Omental fat pad (tissue), 4 donors: ENCODE data around the gene OR51D1. TPM values are rescaled to one million over a fixed set of nuclear protein-coding genes. Genes with fewer than 3 reads are reported as not detected.

Source experiments
- ATAC-seq: fragments of 150-250 bp; one replicate; pipeline ENCODE4 v1.9.1; 2016; ENCODE audit warnings: mild to moderate bottlenecking, moderate library complexity; ENCODE audit not compliant: low FRiP score
- DNase-seq: peaks from one replicate; pipeline ENCODE4 v3.0.0-alpha.2; 2019; ENCODE audit warnings: low spot score
- total RNA-seq, 4 donors: library from RNA; depleted of rRNA; stranded (reverse); fragments of >200 nt; gene quantifications; one replicate each; pipeline ENCODE4 v1.1.0, GENCODE V29; 2016
- TF ChIP-seq, protein P1 (sequence below), 3 donors: fragments of 450-650 bp; IDR thresholded peaks; one replicate each; pipeline ENCODE4 v1.5.1; 2016 to 2017; ENCODE audit warnings: antibody characterized with exemption in 3 of 3, mild to moderate bottlenecking in 3 of 3, moderate library complexity in 2 of 3

OR51D1 gene
- total RNA-seq, 4 donors from 2014 or later = not detected

GRCh38 chr11:4662876-4663275 lies 25.6 kb downstream of the OR51D1 start:
- DNase-seq (no peak), ATAC-seq (no peak)
- TF ChIP-seq, protein P1, sequence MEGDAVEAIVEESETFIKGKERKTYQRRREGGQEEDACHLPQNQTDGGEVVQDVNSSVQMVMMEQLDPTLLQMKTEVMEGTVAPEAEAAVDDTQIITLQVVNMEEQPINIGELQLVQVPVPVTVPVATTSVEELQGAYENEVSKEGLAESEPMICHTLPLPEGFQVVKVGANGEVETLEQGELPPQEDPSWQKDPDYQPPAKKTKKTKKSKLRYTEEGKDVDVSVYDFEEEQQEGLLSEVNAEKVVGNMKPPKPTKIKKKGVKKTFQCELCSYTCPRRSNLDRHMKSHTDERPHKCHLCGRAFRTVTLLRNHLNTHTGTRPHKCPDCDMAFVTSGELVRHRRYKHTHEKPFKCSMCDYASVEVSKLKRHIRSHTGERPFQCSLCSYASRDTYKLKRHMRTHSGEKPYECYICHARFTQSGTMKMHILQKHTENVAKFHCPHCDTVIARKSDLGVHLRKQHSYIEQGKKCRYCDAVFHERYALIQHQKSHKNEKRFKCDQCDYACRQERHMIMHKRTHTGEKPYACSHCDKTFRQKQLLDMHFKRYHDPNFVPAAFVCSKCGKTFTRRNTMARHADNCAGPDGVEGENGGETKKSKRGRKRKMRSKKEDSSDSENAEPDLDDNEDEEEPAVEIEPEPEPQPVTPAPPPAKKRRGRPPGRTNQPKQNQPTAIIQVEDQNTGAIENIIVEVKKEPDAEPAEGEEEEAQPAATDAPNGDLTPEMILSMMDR (IDR thresholded peaks at IDR 0.05) = no peak

DNA sequence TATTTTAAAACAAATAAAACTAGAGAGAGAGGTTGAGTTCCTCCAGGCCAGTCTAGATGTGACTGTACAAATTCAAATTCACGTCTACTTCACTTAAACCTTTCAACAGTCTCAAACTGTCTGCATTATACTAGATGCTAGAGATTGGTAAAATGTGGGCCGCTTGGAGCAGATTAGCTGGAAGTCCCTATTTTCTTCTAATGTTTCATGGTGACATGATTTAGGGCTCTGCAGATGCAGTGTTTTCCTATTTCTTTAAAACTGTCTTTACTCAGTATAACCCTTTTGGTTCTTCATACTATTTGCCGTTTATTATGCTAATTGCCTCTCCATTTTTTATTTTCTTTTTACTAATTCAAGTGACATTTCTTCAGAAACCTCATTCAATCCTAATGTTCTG lies 26.9 kb downstream of the OR51D1 start:
- DNase-seq (no peak), ATAC-seq (no peak)
- TF ChIP-seq, protein P1 (IDR thresholded peaks at IDR 0.05) = no peak

GRCh38 chr11:4664786-4665185 lies 27.5 kb downstream of the OR51D1 start:
- DNase-seq = no peak
- TF ChIP-seq, protein P1 (IDR thresholded peaks at IDR 0.05) = no peak
- ATAC-seq = no peak

DNA sequence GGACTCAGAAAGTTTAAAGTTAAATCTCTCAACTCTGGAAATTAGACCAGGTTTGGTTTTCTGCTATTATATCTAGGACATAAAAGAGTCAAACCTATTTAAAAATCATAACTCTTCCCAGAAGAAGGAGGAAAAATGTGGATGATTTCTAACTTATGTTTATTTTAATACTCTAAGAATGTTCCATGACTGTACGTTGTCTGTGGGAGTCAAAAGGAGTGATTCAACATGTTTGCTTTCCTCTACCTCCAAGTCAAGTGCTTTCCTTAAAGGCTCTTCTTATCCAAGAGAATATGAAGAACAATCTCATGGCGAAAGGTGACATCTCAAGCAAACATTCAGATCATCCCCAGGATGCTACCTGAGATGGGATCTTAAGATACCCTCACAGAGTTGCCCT lies 28.1 kb downstream of the OR51D1 start:
- no peak for DNase-seq
- peak; percentile 44 for ATAC-seq
- TF ChIP-seq, protein P1 (IDR thresholded peaks at IDR 0.05) = no peak

GRCh38 chr11:4671741-4672140 lies 34.5 kb downstream of the OR51D1 start:
- no peak for ATAC-seq
- TF ChIP-seq, protein P1 (IDR thresholded peaks at IDR 0.05) = no peak
- DNase-seq = no peak

DNA sequence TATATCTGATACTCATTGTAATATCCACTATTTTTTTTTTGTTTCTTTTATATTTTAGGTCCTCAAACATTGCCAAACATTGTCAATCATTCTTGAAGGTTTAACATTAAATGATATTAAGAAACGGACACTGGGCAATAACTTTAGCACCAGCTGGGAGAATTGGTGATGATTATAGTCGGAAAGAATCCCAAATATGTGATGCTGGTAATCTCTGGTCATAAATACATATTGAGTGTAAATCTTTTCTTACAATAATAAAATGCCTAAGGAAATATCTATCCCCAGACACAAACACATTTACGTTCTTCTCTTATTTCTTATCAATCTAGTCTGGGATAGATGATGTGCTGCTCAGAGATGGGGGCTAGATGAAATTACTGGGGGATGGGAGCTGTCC lies 35.2 kb downstream of the OR51D1 start:
- TF ChIP-seq, protein P1 (IDR thresholded peaks at IDR 0.05) = no peak
- no peak for ATAC-seq

GRCh38 chr11:4673781-4674180 lies 36.5 kb downstream of the OR51D1 start:
- DNase-seq (no peak), ATAC-seq (no peak)
- TF ChIP-seq, protein P1 (IDR thresholded peaks at IDR 0.05) = no peak

More for the DNA sequence above, 35.2 kb downstream of the OR51D1 start:
- no peak for DNase-seq
